OCI-LY7 (cell line): Measurements from ENCODE around the gene MROH7.

Experiments used
- EZH2phosphoT487 ChIP-seq: fragments of 200-600 bp; sonication (generic); IDR thresholded peaks from 2 replicates; pipeline ENCODE4 v1.6.1; 2018; ENCODE audit warnings: low read depth, borderline replicate concordance, mild to moderate bottlenecking, mixed run types, antibody characterized with exemption, low read length, moderate library complexity, mixed read lengths
- TF ChIP-seq, protein P1 (sequence below): fragments of 200-600 bp; sonication (generic); conservative IDR thresholded peaks from 2 replicates; pipeline ENCODE4 v1.5.1; 2014; ENCODE audit warnings: mild to moderate bottlenecking, antibody characterized with exemption, low read length, moderate library complexity, mixed read lengths

DNA sequence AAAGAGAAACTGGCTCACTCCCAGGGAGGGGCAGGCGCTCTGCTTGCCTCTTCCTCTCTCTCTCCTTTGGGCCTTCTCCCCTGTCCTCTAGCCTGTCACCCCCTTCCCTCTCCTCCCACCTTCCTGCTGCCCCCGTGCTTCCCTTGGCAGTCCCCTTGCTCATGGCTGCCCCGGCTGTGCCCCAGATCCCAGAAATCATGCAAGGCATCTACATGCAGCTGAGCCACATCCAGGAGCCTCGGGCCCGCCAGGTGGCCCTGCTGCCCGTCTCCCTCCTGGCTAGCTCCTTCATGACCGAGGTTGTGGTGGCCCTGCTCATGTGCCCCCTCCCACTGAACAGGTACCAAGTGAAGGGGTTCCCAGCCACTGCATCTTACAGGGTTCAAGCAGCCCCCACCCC lies 38.1 kb downstream of the MROH7 start:
- TF ChIP-seq, protein P1, sequence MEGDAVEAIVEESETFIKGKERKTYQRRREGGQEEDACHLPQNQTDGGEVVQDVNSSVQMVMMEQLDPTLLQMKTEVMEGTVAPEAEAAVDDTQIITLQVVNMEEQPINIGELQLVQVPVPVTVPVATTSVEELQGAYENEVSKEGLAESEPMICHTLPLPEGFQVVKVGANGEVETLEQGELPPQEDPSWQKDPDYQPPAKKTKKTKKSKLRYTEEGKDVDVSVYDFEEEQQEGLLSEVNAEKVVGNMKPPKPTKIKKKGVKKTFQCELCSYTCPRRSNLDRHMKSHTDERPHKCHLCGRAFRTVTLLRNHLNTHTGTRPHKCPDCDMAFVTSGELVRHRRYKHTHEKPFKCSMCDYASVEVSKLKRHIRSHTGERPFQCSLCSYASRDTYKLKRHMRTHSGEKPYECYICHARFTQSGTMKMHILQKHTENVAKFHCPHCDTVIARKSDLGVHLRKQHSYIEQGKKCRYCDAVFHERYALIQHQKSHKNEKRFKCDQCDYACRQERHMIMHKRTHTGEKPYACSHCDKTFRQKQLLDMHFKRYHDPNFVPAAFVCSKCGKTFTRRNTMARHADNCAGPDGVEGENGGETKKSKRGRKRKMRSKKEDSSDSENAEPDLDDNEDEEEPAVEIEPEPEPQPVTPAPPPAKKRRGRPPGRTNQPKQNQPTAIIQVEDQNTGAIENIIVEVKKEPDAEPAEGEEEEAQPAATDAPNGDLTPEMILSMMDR, result no peak
- TF ChIP-seq EZH2phosphoT487, result no peak
